IPS-11a (cell line): ENCODE data around the gene YY1.
"Not testable (repeated sequence)": the region's sequence is repeated elsewhere in the genome, so short reads cannot be mapped to it uniquely, and the experiment has no call there.

ENCODE experiments used
- H3K4me3 ChIP-seq: one replicate; pipeline ENCODE4 v1.5.1; 2013; ENCODE audit warnings: low read depth, low read length, control low read depth

Gene YY1

GRCh38 chr14:100213956-100214769 is 24.8 kb upstream of the YY1 start:
- H3K4me3 ChIP-seq = peak overlapping the region; percentile 63

GRCh38 chr14:100214770-100215083 is 24.2 kb upstream of the YY1 start:
- H3K4me3 ChIP-seq = no peak overlapping the region

GRCh38 chr14:100215330-100215885 is 23.5 kb upstream of the YY1 start:
- no peak overlapping the region for H3K4me3 ChIP-seq

- no peak overlapping the region for H3K4me3 ChIP-seq
Measured at GRCh38 chr14:100219126-100219785, 19.7 kb upstream of the YY1 start.

- H3K4me3 ChIP-seq = peak overlapping the region; percentile 28
Measured at GRCh38 chr14:100221533-100222223, 17.3 kb upstream of the YY1 start.

- H3K4me3 ChIP-seq = no peak overlapping the region
Measured at GRCh38 chr14:100222224-100223093, 16.5 kb upstream of the YY1 start.

GRCh38 chr14:100223332-100224201 is 15.4 kb upstream of the YY1 start:
- no peak overlapping the region for H3K4me3 ChIP-seq

GRCh38 chr14:100224229-100224866 is 14.6 kb upstream of the YY1 start:
- no peak overlapping the region for H3K4me3 ChIP-seq

GRCh38 chr14:100225169-100225568 is 13.8 kb upstream of the YY1 start:
- no peak overlapping the region for H3K4me3 ChIP-seq

- no peak overlapping the region for H3K4me3 ChIP-seq
Measured at GRCh38 chr14:100230361-100230760, 8.6 kb upstream of the YY1 start.

GRCh38 chr14:100234511-100234910 is 4.4 kb upstream of the YY1 start:
- H3K4me3 ChIP-seq = no peak overlapping the region

GRCh38 chr14:100236271-100236818 is 2.6 kb upstream of the YY1 start:
- not testable (repeated sequence) for H3K4me3 ChIP-seq

- peak overlapping the region; percentile 55 for H3K4me3 ChIP-seq
Measured at GRCh38 chr14:100236881-100237280, 2.1 kb upstream of the YY1 start.

- peak overlapping the region; percentile 55 for H3K4me3 ChIP-seq
Measured at GRCh38 chr14:100237735-100238418, 1.1 kb upstream of the YY1 start.

- H3K4me3 ChIP-seq = peak overlapping the region; percentile 97
Measured at GRCh38 chr14:100239211-100239839, 381 bp downstream of the YY1 start.

- H3K4me3 ChIP-seq = peak overlapping the region; percentile 97
Measured at GRCh38 chr14:100239840-100240667, 1.1 kb downstream of the YY1 start.

GRCh38 chr14:100240668-100241032 is 1.7 kb downstream of the YY1 start:
- peak overlapping the region; percentile 71 for H3K4me3 ChIP-seq
